Trophoblast cell (in vitro differentiated cells and primary cell): ENCODE measurements around the gene IL1R2.

Experiments
- DNase-seq, 2 donors: peaks; one replicate each; pipeline ENCODE4 v3.0.0-alpha.2; 2016
- H2AFZ ChIP-seq: 2 replicates; pipeline ENCODE4 v1.6.1; 2013; ENCODE audit warnings: low read length, moderate library complexity, mild to moderate bottlenecking; ENCODE audit not compliant: insufficient read depth, poor library complexity
- H2AK5ac ChIP-seq: 2 replicates; pipeline ENCODE4 v1.6.1; 2013; ENCODE audit warnings: mild to moderate bottlenecking, low read length
- H2BK120ac ChIP-seq: 2 replicates; pipeline ENCODE4 v1.6.1; 2013; ENCODE audit warnings: low read length, mild to moderate bottlenecking, moderate library complexity; ENCODE audit not compliant: insufficient read depth, poor library complexity
- H2BK12ac ChIP-seq: 2 replicates; pipeline ENCODE4 v1.6.1; 2013; ENCODE audit warnings: mild to moderate bottlenecking, low read length, moderate library complexity
- H2BK5ac ChIP-seq: 2 replicates; pipeline ENCODE4 v1.6.1; 2013; ENCODE audit warnings: low read length, low read depth, moderate library complexity, mild to moderate bottlenecking; ENCODE audit not compliant: poor library complexity
- H3K14ac ChIP-seq: 2 replicates; pipeline ENCODE4 v1.6.1; 2013; ENCODE audit warnings: mild to moderate bottlenecking, low read length
- H3K18ac ChIP-seq: 2 replicates; pipeline ENCODE4 v1.6.1; 2013; ENCODE audit warnings: mild to moderate bottlenecking, low read length
- H3K23ac ChIP-seq: 2 replicates; pipeline ENCODE4 v1.6.1; 2013; ENCODE audit warnings: low read length
- H3K27ac ChIP-seq: 2 replicates; pipeline ENCODE4 v1.5.1; 2013; ENCODE audit warnings: low read depth, mild to moderate bottlenecking, inconsistent platforms, low read length, moderate library complexity
- H3K27me3 ChIP-seq: 2 replicates; pipeline ENCODE4 v1.6.1; 2013; ENCODE audit warnings: inconsistent platforms, mild to moderate bottlenecking, low read length, moderate library complexity; ENCODE audit not compliant: insufficient read depth
- H3K36me3 ChIP-seq, 2 experiments: 1 replicate in 1 of 2; 2 replicates in 1 of 2; pipeline ENCODE4 v1.6.1; 2013; ENCODE audit warnings: low read length in 2 of 2, mild to moderate bottlenecking in 2 of 2, moderate library complexity in 1 of 2; ENCODE audit not compliant: insufficient read depth in 2 of 2, control insufficient read depth in 1 of 2
- H3K4ac ChIP-seq: 2 replicates; pipeline ENCODE4 v1.6.1; 2013; ENCODE audit warnings: low read depth, mild to moderate bottlenecking, low read length, moderate library complexity
- H3K4me1 ChIP-seq, 2 experiments: 1 replicate in 1 of 2; 2 replicates in 1 of 2; pipeline ENCODE4 v1.6.1; 2013; ENCODE audit warnings: low read length in 2 of 2, mild to moderate bottlenecking in 2 of 2, moderate library complexity in 1 of 2; ENCODE audit not compliant: insufficient read depth in 2 of 2, control insufficient read depth in 1 of 2
- H3K4me2 ChIP-seq: 2 replicates; pipeline ENCODE4 v1.6.1; 2013; ENCODE audit warnings: inconsistent platforms, mild to moderate bottlenecking, low read length, moderate library complexity
- H3K4me3 ChIP-seq: 2 replicates; pipeline ENCODE4 v1.5.1; 2013; ENCODE audit warnings: mild to moderate bottlenecking, low read depth, low read length, inconsistent platforms
- H3K79me1 ChIP-seq: one replicate; pipeline ENCODE4 v1.6.1; 2013; ENCODE audit warnings: low read length
- H3K79me2 ChIP-seq: 2 replicates; pipeline ENCODE4 v1.6.1; 2013; ENCODE audit warnings: low read length, mild to moderate bottlenecking; ENCODE audit not compliant: control insufficient read depth, insufficient read depth, poor library complexity
- H3K9ac ChIP-seq: 2 replicates; pipeline ENCODE4 v1.6.1; 2013; ENCODE audit warnings: mild to moderate bottlenecking, low read length
- H3K9me3 ChIP-seq: 2 replicates; pipeline ENCODE4 v1.6.1; 2013; ENCODE audit warnings: low read depth, mild to moderate bottlenecking, control low read depth, inconsistent platforms, low read length; ENCODE audit not compliant: insufficient read depth
- H4K12ac ChIP-seq: 2 replicates; pipeline ENCODE4 v1.6.1; 2013; ENCODE audit warnings: low read depth, mild to moderate bottlenecking, low read length, moderate library complexity
- H4K8ac ChIP-seq: 2 replicates; pipeline ENCODE4 v1.6.1; 2013; ENCODE audit warnings: low read depth, mild to moderate bottlenecking, low read length, moderate library complexity
- H4K91ac ChIP-seq: one replicate; pipeline ENCODE4 v1.6.1; 2013; ENCODE audit warnings: low read depth, mild to moderate bottlenecking, low read length, moderate library complexity
- WGBS: extraction: QIAGEN DNeasy Blood & Tissue Kit; methylation state at CpG from one replicate; pipeline ENCODE4 v1.1.7; 2013; ENCODE audit warnings: missing lambda C conversion rate; ENCODE audit not compliant: insufficient read length, insufficient coverage; ENCODE audit errors: extremely low coverage; 5-methylcytosine and 5-hydroxymethylcytosine counted together

Gene IL1R2

DNA sequence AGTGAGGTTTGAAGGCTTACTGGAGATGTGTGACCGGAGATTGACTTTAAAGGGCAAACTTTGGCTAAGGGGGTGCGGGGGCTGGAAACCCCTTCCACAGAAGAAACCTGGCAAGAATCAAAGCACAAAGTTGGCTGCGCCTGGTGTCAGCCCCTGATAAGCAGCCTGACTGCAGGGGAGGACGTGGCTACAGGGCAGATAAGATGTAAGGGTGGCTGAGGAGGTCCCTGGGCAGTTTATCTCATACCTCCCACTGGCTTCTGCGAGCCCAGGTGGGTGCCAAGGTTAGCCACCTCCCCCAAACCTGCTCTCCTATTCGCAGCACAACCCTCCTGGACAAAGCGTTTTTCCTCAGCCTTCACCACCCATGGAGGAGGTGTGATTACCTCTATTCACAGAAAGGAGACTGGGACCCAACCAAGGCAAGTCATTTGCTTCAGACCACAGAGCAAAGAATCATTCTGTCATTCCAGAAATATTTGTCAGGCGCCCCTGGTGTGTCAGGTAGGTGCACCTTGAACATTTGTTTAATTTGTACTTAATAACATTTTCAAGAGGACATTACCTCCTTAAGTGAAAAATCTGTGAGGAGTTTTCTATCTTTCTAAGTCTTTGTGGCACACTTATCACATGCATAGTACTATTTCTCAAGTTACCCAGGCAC, 77.7 kb downstream of the IL1R2 start:
- H3K79me1 ChIP-seq = peaks cover 13% of the 10 kb centered on the region
- no CpG with 5 or more reads among the region's 8 CpGs for WGBS

DNA sequence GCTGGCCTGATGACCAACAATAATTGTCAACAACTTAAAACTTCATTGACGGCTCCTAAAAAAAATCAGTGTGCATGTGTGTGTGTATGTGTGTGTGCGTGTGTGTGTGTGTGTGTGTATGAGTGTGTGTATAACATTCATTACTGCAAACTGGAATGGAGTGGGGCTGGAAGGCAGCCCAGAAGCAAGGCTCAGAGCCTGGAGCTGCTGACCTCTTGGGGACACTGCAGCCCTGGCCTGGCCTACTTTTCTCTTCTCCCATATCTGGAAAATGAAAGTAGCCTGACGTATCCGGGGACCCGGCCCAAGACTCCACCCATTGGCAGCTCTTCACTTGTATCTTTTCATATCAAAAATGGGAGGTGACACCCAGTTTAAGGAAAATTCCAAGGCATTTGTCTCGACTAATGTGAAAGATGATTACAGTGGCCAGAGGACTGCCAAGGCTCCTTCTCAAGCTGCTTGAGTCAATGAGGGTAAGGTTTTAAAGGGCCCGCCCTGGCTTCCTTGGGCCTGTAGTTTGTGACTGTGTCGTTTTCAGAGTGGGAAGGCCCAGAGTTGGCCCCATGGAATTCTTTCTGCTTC, 78.4 kb downstream of the IL1R2 start:
- Histone ChIP-seq H3K4me2 (no peak overlapping the region), H4K91ac (peak overlapping the region; percentile 20), H3K27ac (no peak overlapping the region), H3K36me3 (no peaks in the 10 kb centered on the region), H2BK120ac (no peak overlapping the region), H3K27me3 (no peaks in the 10 kb centered on the region), H2BK12ac (peak overlapping the region; percentile 53), H3K14ac (no peak overlapping the region), H3K79me2 (no peaks in the 10 kb centered on the region), H2AFZ (no peak overlapping the region), H4K12ac (no peak overlapping the region), H3K4me3 (no peak overlapping the region), H4K8ac (peak overlapping the region; percentile 39), H3K9ac (no peak overlapping the region), H2BK5ac (no peak overlapping the region), H3K4ac (no peak overlapping the region), H3K23ac (no peak overlapping the region), H3K4me1 (peaks cover 10% of the 10 kb centered on the region in 2 experiments), H3K9me3 (peaks cover 4% of the 10 kb centered on the region), H2AK5ac (no peak overlapping the region), H3K79me1 (peaks cover 6% of the 10 kb centered on the region), H3K18ac (no peak overlapping the region)
- WGBS = no CpG with 5 or more reads among the region's 8 CpGs
- DNase-seq = no peak

More for the DNA sequence above, 77.7 kb downstream of the IL1R2 start:
- no peak overlapping the region for H2BK12ac ChIP-seq
- H2AFZ ChIP-seq = no peak overlapping the region
- no peak overlapping the region for H4K8ac ChIP-seq
- no peaks in the 10 kb centered on the region for H3K79me2 ChIP-seq
- H3K27me3 ChIP-seq = no peaks in the 10 kb centered on the region
- H3K27ac ChIP-seq = no peak overlapping the region
- H2AK5ac ChIP-seq = no peak overlapping the region
- no peak overlapping the region for H2BK5ac ChIP-seq
- H2BK120ac ChIP-seq = no peak overlapping the region
- H4K12ac ChIP-seq = no peak overlapping the region
- H3K4me3 ChIP-seq = no peak overlapping the region
- no peak overlapping the region for H3K18ac ChIP-seq
- peaks cover 4% of the 10 kb centered on the region for H3K9me3 ChIP-seq
- no peak overlapping the region for H3K23ac ChIP-seq
- H4K91ac ChIP-seq = peak overlapping the region; percentile 13
- no peaks in the 10 kb centered on the region for H3K36me3 ChIP-seq
- no peak overlapping the region for H3K9ac ChIP-seq
- H3K4me2 ChIP-seq = no peak overlapping the region
- no peak for DNase-seq
- H3K4me1 ChIP-seq = peaks cover 17% of the 10 kb centered on the region in 2 experiments
- H3K14ac ChIP-seq = no peak overlapping the region
- no peak overlapping the region for H3K4ac ChIP-seq

- no peak overlapping the region for H3K27ac ChIP-seq
- no peak overlapping the region for H2AFZ ChIP-seq
- H3K4me2 ChIP-seq = no peak overlapping the region
- no peak for DNase-seq
- H3K27me3 ChIP-seq = no peaks in the 10 kb centered on the region
- no peak overlapping the region for H4K91ac ChIP-seq
- H3K9me3 ChIP-seq = peaks cover 2% of the 10 kb centered on the region
- H4K8ac ChIP-seq = no peak overlapping the region
- H2AK5ac ChIP-seq = no peak overlapping the region
- H3K9ac ChIP-seq = no peak overlapping the region
- no peaks in the 10 kb centered on the region for H3K36me3 ChIP-seq
- WGBS = no CpG with 5 or more reads among the region's 5 CpGs
- no peak overlapping the region for H3K23ac ChIP-seq
- H2BK120ac ChIP-seq = no peak overlapping the region
- H3K18ac ChIP-seq = no peak overlapping the region
- no peaks in the 10 kb centered on the region for H3K79me1 ChIP-seq
- H3K4ac ChIP-seq = no peak overlapping the region
- H3K4me3 ChIP-seq = no peak overlapping the region
- H3K14ac ChIP-seq = no peak overlapping the region
- peaks cover 2 to 3% of the 10 kb centered on the region in 2 experiments for H3K4me1 ChIP-seq
- no peak overlapping the region for H2BK5ac ChIP-seq
- no peaks in the 10 kb centered on the region for H3K79me2 ChIP-seq
- no peak overlapping the region for H2BK12ac ChIP-seq
- no peak overlapping the region for H4K12ac ChIP-seq
Measured at GRCh38 chr2:102072741-102073140, 81.0 kb downstream of the IL1R2 start.

DNA sequence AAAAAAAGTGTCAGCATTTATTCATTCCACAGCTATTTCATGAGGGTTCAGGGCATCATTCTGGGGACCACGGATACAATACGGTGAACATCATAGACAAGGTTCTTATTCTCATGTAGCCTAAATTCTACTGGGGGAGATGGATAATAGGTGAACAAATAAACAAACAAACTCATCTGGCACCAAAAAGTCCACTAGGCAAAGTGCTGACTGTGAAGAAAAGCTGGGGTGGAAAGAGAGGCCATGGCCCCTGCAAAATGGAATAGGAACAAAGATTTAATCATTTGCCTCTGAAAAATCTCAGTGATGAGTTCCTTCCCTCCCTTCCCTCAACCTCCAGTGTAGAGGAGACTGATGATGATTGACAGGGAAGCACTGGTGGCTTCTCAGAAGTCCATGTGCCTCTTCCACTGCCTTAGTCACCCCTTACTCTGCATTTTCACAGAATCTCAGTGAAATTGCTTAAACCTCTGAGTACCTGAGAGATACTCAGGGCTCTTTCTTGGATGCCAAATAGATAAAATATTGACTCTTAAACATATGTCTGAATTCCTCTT, 81.5 kb downstream of the IL1R2 start:
- H3K4me1 ChIP-seq = peaks cover 2 to 3% of the 10 kb centered on the region in 2 experiments

More for the DNA sequence above, 81.5 kb downstream of the IL1R2 start:
- no peak overlapping the region for H2BK120ac ChIP-seq
- H3K27ac ChIP-seq = no peak overlapping the region
- no peak overlapping the region for H3K4me2 ChIP-seq
- H3K14ac ChIP-seq = no peak overlapping the region
- no peaks in the 10 kb centered on the region for H3K27me3 ChIP-seq
- no peak overlapping the region for H4K8ac ChIP-seq
- no peaks in the 10 kb centered on the region for H3K79me2 ChIP-seq
- WGBS = no CpG with 5 or more reads among the region's 2 CpGs
- H2AFZ ChIP-seq = no peak overlapping the region
- H3K36me3 ChIP-seq = no peaks in the 10 kb centered on the region
- DNase-seq = no peak
- H3K9me3 ChIP-seq = peaks cover 2% of the 10 kb centered on the region
- H2AK5ac ChIP-seq = no peak overlapping the region
- H3K23ac ChIP-seq = no peak overlapping the region
- H4K12ac ChIP-seq = no peak overlapping the region
- no peak overlapping the region for H3K9ac ChIP-seq
- no peaks in the 10 kb centered on the region for H3K79me1 ChIP-seq
- no peak overlapping the region for H2BK5ac ChIP-seq
- no peak overlapping the region for H2BK12ac ChIP-seq
- no peak overlapping the region for H3K4ac ChIP-seq
- no peak overlapping the region for H3K4me3 ChIP-seq
- no peak overlapping the region for H3K18ac ChIP-seq
- no peak overlapping the region for H4K91ac ChIP-seq
